DMS79 treated with DMSO at 0.1 percent for 48 hours (cell line): ENCODE data around the gene ABHD18.
"Not testable (repeated sequence)": the region's sequence is repeated elsewhere in the genome, so short reads cannot be mapped to it uniquely, and the experiment has no call there.

Experiments
- DNase-seq: peaks from one replicate; lab custom pipeline; 2025; lab: John Stamatoyannopoulos, UW

ABHD18 gene

DNA sequence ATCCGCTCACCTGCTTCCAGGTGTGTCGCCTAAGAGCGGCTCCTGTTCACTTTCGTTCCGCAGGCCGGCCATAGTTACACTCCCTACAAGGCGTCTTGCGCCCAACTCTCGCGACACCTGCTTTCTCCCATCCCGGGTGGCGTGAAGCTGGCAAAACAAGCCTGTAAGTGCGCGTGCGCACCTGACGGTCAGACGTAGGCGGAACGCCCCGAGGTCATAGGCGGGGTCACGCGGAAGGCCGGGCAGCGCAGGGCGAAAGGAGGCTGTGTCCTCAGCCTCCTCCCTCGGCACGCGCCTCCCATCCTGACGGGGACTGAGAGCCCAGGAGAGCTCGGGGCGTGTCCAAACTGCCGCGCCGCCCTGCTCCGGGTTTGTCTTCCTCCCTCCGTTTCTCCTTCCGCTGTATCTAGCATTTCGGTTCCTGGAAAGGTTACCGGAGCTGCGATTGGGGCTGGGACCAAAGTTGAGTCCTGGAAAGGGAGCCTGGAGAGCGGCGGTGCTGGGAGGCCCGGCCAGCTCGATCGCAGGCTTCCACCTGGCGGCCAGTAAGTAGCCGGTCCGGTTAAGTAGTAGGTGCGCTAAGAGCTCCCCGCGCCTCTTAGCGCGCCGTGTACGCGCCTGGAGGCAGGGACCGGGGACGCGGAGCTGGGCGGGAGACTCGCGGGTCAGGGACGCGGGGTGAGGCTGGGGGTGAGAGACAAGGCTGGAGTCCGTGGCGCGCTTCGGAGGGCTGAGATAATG lies at the start of gene ABHD18, which contains the start of gene MFSD8:
Gene ABHD18, plus strand, starts transcription at position 345 of the 741 bp plus-strand sequence. CDS start 17,550 bp downstream, outside the sequence.
Gene MFSD8, minus strand, starts transcription at position 112 of the 741 bp plus-strand sequence. Its CDS starts 40 bp downstream, at position 72.
- DNase-seq: peak; percentile 81

DNA sequence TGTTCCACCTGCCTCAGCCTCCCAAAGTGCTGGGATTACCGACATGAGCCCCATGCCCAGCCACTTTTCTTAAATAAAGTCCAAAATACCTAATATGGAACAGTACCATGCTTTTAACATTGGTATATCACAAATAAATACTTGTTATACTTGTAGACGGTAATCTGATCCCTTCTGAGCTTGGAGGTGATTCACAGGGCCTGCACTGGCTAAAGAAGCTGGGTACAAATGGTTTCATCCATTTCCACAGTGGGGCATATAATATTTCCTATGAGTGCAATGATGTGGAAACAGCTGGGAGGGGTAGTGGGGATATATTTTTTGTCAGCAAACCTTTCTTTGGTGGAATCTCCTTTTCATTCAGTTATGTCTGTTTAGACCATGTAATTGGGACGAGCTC lies 48.7 kb upstream of the ABHD18 start:
- no peak for DNase-seq

DNA sequence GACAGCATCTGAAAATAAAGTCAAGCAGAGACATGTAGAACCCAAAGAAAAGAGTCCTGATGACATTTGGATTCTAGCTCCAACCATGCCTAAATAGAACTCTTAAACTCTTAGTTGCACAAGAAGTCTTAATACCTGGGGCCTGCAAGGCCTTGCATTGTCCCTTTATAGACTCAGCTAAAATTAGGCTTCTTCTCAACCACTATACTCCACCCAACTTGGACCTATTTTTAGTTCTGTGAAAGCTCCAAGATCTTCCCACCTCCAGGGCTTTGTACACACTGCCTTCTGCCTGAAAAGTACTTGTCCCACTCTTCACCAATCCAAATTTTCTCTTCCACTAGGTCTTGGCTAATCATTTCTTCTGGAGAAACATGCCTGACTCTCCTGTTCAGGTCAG lies 48.1 kb upstream of the ABHD18 start:
- no peak for DNase-seq

DNA sequence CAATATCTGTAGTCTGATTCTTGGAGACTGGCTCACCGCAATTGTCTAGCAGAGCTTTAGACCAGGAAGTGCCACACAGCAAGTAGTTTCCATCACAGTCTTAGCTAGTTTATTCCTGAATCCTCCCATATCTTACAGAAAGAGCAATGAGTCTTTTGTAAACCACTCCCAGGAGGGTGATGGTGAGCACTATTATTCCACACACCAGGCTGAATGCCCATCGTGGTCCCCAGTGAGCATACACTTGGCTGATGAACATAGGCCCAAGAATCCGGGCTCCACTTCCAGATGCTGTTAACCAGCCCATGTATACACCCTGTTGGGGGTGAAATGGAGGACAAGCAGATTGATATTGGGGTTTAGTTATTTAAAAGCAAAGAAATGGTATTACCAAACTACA lies 44.7 kb upstream of the ABHD18 start:
- no peak for DNase-seq

DNA sequence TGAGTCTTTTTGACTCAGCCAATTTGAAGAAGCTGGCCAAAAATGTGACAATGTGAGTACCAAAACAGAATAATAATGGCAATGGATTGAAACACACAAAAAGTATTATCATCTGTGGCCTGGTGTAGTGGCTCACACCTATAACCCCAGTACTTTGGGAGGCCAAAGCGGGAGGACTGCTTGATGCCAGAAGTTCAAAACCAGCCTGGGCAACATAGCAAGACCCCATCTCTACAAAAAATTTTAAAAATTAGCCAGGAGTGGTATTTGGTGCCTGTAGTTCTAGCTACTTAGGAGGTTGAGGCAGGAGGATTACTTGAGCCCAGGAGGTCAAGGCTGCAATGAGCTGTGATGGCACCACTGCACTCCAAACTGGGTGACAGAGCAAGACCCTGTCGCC lies 43.0 kb upstream of the ABHD18 start:
- no peak for DNase-seq

DNA sequence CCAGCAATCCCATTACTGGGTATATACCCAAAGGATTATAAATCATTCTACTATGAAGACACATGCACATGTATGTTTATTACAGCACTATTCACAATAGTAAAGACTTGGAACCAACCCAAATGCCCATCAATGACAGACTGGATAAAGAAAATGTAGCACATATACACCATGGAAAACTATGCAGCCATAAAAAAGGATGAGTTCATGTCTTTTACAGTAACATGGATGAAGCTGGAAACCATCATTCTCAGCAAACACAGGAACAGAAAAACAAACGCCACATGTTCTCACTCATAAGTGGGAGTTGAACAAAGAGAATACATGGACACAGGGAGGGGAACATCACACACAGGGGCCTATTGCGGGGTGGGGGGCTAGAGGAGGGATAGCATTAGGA lies 39.5 kb upstream of the ABHD18 start:
- DNase-seq: not testable (repeated sequence)

DNA sequence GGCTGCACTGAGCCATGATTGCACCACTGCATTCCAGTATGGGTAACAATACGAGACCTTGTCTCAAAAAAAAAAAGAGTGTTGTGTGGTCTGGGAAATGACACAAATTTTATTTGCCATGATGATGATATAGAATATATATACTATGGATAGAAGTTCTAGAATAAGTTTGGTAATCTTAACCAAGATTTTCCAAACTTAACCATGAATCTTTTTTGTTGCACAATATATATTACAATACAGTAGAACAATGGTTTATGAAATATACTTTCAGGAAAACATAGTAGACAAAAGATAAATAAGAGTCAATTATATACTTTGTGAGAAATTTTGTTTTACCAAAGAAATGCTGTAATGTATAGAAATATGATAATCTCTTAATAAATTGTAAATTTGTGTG lies 35.0 kb upstream of the ABHD18 start:
- no peak for DNase-seq

DNA sequence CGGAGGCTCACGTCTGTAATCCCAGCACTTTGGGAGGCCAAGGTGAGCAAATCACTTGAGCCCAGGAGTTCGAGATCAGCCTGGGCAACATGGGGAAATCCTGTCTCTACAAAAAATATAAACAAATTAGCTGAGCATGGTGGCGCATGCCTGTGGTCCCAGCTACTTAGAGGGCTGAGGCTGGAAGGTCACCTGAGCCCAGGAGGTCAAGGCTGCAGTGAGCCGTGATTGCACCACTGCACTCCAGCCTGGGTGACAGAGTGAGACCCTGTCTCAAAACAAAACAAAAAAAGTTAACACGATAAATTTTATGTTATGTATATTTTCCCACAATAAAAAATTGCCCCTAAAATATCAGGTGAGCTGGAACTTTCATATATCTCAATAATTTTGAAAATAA lies 33.4 kb upstream of the ABHD18 start:
- not testable (repeated sequence) for DNase-seq

DNA sequence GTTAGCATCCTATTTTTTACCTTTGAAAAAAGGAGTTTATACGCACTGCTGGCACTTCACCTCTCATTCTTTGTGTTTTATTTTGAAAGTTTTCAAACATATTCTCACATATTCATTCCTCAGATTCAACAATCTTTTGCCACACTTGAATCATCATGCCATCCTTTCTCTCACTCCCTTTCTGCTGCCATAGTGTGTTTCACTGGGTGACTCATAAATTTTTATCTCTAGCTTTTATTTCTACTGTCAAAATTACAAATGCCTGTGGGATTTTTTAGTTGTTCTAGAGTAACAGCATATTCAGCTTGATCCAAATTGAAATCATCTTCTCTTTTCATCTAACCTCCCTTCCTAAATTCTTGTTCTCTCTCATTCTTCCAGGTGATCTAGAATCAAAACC lies 28.2 kb upstream of the ABHD18 start:
- DNase-seq: no peak

DNA sequence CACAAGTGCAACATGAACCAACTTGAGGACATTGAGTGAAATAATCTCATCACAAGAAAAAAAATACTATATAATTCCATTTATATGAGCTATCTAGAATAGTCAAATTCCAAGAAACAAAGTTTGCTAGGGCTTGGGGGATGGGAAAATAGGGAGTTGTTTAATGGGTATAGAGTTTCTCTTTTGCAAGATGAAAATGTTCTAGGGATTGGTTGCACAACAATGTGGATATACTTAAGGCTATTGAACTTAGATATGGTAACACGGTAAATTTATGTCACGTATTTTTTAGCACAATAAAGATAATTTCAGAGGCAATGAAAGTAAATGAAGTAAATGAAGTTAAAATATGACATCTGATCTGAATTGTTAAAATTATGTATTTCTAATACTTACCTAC lies 8.1 kb upstream of the ABHD18 start:
- DNase-seq: no peak

DNA sequence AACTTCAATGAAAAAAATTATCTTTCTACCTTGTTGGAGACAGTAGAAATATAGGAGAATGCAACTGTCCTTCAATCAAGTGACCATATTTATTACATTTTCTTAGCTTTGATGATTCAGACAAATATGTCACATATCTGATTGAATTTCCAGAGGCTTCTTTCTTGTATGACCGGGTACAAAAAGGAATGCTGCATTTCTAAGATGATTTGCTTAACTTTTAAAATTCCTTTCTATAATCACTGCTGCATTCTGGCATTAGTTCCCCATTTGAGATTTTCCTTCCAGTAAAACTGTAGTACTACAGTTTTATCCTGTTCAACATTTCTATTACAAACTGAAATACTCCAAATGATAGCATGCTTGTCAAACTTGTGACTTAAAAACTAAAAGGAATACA lies 5.4 kb upstream of the ABHD18 start:
- DNase-seq: no peak

DNA sequence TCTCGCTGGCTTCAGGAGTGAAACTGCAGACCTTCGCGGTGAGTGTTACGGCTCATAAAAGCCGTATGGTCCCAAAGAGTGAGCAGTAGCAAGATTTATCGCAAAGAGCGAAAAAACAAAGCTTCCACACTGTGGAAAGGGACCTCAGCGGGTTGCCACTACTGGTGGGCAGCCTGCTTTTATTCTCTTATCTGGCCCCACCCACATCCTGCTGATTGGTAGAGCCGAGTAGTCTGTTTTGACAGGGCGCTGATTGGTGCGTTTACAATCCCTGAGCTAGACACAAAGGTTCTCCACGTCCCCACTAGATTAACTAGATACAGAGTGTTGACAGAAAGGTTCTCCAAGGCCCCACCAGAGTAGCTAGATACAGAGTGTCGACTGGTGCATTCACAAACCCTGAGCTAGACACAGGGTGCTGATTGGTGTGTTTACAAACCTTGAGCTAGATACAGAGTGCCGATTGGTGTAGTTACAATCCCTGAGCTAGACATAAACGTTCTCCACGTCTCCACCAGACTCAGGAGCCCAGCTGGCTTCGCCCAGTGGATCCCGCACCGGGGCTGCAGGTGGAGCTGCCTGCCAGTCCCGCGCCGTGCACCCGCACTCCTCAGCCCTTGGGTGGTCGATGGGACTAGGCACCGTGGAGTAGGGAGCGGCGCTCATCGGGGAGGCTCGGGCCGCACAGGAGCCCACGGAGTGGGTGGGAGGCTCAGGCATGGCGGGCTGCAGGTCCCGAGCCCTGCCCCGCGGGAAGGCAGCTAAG lies 1.4 kb upstream of the ABHD18 start:
- not testable (repeated sequence) for DNase-seq

DNA sequence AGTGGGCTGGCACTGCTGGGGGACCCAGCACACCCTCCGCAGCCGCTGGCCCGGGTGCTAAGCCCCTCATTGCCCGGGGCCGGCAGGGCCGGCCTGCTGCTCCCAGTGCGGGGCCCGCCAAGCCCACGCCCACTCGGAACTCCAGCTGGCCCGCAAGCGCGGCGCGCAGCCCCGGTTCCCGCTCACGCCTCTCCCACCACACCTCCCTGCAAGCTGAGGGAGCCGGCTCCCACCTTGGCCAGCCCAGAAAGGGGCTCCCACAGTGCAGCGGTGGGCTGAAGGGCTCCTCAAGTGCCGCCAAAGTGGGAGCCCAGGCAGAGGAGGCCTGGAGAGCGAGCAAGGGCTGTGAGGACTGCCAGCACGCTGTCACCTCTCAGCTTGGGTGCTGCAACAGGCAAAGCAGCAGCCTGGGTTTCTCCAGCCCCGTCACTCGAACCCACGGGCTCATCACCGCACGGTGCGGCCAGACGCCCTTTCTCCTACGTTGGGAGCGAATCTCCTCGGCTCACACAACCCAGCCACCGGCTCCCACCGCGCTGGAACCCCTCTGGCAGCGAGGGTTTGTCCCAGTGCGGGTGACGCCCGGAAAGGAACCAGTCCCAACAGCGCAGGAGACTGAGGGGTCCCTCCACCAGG lies 662 bp upstream of the ABHD18 start:
- not testable (repeated sequence) for DNase-seq

DNA sequence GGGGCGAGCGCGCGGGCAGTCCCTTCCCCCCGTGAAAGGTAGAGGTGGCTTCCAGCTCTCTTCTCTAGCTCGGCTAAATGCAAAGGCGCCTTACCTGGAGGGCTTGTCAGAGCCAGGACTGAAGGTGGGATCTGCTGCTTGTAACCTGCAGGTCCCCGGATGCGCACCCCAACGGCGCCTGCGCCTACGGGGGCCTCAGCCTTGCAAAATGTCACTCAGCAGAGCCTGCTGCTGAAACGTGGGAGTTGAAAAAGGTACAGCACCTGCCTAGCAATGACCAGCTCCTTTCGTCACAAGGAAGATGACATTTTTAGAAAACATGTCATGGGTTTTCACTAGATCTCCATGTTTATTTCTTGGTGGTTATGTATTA lies 583 bp downstream of the ABHD18 start:
- peak; percentile 40 for DNase-seq

DNA sequence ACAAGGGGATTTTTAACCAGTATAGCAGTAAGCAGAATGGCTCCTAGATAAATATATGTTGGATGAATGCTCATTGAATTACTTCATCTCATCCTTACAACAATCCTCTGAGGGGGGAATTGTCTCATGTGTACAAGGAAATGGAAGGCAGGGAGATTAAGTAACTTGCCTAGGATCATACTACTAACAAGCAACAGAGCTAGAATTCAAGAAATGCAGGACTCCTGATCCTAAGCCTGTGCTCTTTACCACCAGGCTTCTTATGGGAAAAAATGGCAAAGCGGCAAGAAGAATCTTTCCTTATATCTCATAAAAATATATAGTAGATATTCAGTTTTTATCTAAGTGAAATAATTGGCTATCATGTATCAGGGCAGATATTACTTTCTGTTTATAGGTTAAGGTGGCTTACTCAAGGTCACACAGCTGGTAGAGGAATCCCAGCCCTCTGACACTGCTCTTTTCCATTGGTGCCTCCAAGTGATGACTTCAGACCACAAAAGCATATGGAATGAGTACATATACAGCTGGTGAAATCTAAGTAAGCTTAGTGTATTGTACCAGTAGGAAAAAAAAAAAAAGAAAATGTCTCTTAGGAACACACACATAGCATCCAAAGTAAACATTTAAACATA lies 2.1 kb downstream of the ABHD18 start:
- no peak for DNase-seq

DNA sequence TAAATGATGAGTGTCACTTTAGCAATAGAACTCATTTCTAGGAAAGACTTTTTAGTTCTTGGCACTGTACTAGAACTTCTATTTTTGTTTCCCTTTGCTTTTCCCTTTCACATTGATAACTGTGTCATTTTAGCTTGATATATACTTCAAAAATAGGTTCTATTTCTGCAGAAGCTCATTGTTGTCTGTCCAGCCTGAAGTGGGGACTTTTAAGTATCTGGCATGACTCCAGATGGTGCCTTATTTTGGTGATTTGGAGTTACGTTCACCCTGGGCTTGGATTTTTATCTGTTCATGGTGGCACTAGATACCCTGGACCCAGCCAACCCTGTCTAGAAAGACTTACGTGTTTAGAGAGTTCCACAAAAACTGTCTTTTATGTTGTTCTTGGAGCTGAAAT lies 3.4 kb downstream of the ABHD18 start:
- no peak for DNase-seq

DNA sequence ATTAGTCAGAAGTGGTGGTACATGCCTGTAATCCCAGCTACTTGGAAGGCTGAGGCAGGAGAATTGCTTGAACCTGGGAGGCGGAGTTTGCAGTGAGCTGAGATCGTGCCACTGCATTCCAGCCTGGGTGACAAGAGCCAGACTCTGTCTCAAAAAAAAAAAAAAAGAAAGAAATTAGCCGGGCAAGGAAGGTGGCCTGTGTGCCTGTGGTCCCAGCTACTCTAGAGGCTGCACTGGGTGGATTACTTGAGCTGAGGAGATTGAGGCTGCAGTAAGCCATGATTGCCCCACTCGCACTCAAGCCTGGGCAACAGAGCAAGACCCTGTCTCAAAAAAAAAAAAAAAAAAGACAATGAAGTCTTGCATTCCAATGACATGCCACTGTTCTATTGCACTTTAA lies 5.7 kb downstream of the ABHD18 start:
- DNase-seq: not testable (repeated sequence)

DNA sequence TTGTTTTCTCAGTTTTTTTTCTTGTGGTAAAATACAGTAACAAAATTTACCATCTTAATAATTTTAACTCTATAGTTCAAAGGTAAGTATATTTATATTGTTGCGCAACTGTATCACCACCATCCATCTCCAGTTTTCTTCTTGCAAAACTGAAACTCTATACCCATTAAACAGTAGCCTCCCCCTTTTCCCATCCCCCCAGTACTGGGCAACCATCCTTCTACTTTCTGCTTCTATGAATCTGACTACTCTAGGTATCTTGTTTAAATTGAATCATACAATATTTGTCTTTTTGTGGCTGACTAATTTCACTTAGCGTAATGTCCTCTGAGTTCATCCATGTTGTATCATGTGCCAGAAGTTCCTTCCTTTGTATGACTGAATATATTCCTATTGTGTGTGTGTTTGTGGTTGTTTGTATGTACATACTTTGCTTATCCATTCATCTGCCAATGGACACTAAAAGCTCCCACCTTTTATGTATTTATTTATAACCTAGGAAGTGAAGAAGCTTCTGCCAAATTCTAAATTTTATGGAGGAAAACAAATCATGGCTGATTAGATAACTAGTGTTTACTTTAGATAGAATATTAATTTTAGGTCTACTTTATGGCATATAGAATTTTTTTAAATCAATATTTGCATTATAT lies 10.0 kb downstream of the ABHD18 start:
- DNase-seq: no peak

DNA sequence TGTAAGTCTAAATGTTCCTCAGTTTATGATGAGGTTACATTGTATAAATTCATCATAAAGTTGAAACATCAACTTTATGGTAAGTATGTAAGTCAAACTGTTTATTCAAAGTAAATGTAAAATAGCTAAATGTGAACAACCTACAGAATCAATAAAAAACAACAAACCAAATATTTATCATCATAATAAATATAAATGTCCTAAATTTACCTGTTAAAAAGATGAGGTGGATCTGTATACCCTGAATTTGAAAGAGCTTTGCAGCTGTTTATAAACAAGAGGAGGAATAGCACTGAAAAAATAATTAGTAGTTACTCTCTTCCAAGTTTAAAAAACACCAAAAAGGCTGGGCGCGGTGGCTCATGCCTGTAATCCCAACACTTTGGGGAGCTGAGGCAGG lies 13.7 kb downstream of the ABHD18 start:
- no peak for DNase-seq

DNA sequence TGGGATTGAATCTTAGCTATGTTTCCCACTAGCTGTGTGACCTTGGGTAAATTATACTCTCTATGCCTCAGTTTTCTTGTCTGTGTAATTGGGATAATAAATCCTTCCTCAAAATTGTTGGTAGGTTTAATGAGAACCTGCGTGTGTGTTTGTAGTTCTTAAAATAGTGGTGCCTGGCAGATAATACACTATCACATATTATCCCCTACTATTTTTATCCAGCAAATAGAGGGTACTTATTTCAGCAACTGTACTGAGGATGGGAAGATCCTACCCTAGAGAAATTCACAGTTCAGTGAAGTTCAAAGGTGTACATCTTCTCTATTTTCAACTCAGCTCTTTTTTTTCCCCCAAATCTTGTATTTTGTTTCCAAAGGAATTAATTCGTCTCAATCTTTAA lies 17.2 kb downstream of the ABHD18 start:
- no peak for DNase-seq

DNA sequence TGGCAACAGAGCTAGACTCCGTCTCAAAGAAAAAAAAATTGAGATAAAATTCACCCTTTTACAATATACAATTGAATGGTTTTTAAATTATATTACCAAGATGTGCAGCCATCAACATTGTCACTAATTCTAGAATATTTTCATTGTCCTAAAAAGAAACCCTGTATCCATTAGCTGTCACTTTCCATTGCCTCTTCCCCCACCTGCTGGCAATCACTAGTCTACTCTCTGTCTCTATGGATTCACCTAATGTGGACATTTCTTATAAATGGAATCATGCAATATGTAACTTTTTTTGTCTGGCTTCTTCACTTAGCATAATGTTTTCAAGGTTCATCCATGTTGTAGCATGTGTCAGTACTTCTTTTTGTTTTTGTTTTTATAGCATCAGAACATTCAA lies 20.8 kb downstream of the ABHD18 start:
- no peak for DNase-seq

DNA sequence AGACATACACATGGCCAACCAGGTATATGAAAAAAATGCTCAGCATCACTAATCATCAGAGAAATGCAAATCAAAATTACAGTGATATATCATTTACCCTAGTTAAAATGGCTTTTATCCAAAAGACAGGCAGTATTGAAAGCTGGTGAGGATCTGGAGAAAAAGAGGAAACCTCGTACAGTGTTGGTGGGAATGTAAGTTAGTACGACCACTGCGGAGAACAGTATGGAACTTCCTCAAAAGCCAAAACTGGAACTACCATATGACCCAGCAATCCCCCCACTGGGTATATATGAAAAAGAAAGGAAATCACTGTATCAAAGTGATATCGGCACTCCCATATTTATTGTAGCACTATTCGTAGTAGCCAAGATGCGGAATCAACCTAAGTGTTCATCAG lies 23.4 kb downstream of the ABHD18 start:
- no peak for DNase-seq
